ENCODE data around the gene CNGA2.

The CNGA2 gene

GRCh38 chrX:151695583-151696340 lies 38.8 kb upstream of the CNGA2 start:
- no peak for DNase-seq (ENCODE audit: low read depth)
- H3K4me3 ChIP-seq (ENCODE audit: low read length) = no peak overlapping the region
- TF ChIP-seq CTCF (conservative IDR thresholded peaks at IDR 0.05; ENCODE audit: low read length) = no peak

GRCh38 chrX:151697082-151697481 lies 37.5 kb upstream of the CNGA2 start:
- peak; percentile 56 for DNase-seq (ENCODE audit: low read depth)
- H3K4me3 ChIP-seq (ENCODE audit: low read length) = peak overlapping the region; percentile 32

GRCh38 chrX:151697522-151697921 lies 37.0 kb upstream of the CNGA2 start:
- DNase-seq (ENCODE audit: low read depth) = peak; percentile 94
- TF ChIP-seq CTCF (conservative IDR thresholded peaks at IDR 0.05; ENCODE audit: low read length) = no peak
- H3K4me3 ChIP-seq (ENCODE audit: low read length) = peak overlapping the region; percentile 32

- no peak for DNase-seq (ENCODE audit: low read depth)
- no peak overlapping the region for H3K4me3 ChIP-seq (ENCODE audit: low read length)
- no peak for TF ChIP-seq CTCF (conservative IDR thresholded peaks at IDR 0.05; ENCODE audit: low read length)
Observed at GRCh38 chrX:151698485-151698884, 36.1 kb upstream of the CNGA2 start.

GRCh38 chrX:151699746-151700145 lies 34.8 kb upstream of the CNGA2 start:
- TF ChIP-seq CTCF (conservative IDR thresholded peaks at IDR 0.05; ENCODE audit: low read length) = no peak
- no peak overlapping the region for H3K4me3 ChIP-seq (ENCODE audit: low read length)
- no peak for DNase-seq (ENCODE audit: low read depth)

- DNase-seq (ENCODE audit: low read depth) = no peak
- no peak for TF ChIP-seq CTCF (conservative IDR thresholded peaks at IDR 0.05; ENCODE audit: low read length)
- H3K4me3 ChIP-seq (ENCODE audit: low read length) = no peak overlapping the region
Observed at GRCh38 chrX:151700581-151700980, 34.0 kb upstream of the CNGA2 start.

GRCh38 chrX:151701071-151701470 lies 33.5 kb upstream of the CNGA2 start:
- no peak overlapping the region for H3K4me3 ChIP-seq (ENCODE audit: low read length)
- DNase-seq (ENCODE audit: low read depth) = no peak
- TF ChIP-seq CTCF (conservative IDR thresholded peaks at IDR 0.05; ENCODE audit: low read length) = no peak

Measured in AG10803 (cell line).